ENCODE measurements around the gene MIGA2. TPM values are rescaled to one million over a fixed set of nuclear protein-coding genes. Genes with fewer than 3 reads are reported as not detected.

MIGA2 gene
- total RNA-seq, 1 donor from 2014 or later = 16.2 TPM

Other genes starting within 250 kb of the MIGA2 start
- gene TBC1D13, start 249.4 kb upstream of the MIGA2 start, total RNA-seq = 7.1 TPM
- 7.0 TPM for gene ENDOG, start 218.1 kb upstream of the MIGA2 start, total RNA-seq
- 10.6 TPM for gene SPOUT1, start 206.8 kb upstream of the MIGA2 start, total RNA-seq
- 3.4 TPM for gene KYAT1, start 154.7 kb upstream of the MIGA2 start, total RNA-seq
- gene LRRC8A, start 154.5 kb upstream of the MIGA2 start, total RNA-seq = 27.5 TPM
- 13.5 TPM for gene PHYHD1, start 115.6 kb upstream of the MIGA2 start, total RNA-seq
- gene DOLK, start 89.0 kb upstream of the MIGA2 start, total RNA-seq = 7.8 TPM
- gene NUP188, start 88.9 kb upstream of the MIGA2 start, total RNA-seq = 49.8 TPM
- 33.0 TPM for gene SH3GLB2, start 8.3 kb upstream of the MIGA2 start, total RNA-seq
- gene DOLPP1, start 44.5 kb downstream of the MIGA2 start, total RNA-seq = 6.2 TPM
- gene CRAT, start 74.2 kb downstream of the MIGA2 start, total RNA-seq = 28.7 TPM
- gene PTPA, start 74.8 kb downstream of the MIGA2 start, total RNA-seq = 42.2 TPM
- gene IER5L, start 141.6 kb downstream of the MIGA2 start, total RNA-seq = 23.0 TPM

Measured in skin of body (tissue), 1 donor.